Upper lobe of left lung (tissue), 6 donors: ENCODE data around the gene CEBPA. TPM values are rescaled to one million over a fixed set of nuclear protein-coding genes. Genes with fewer than 3 reads are reported as not detected.
A peak's percentile ranks its signal among the peaks of the same experiment; 100 is the strongest.

Experiments used
- ATAC-seq, 2 donors: fragments of 200-7000 bp; cut with Tn5 transposase; one replicate each; pipeline ENCODE4 v1.9.1; 2022; ENCODE audit warnings: mild to moderate bottlenecking in 2 of 2, moderate library complexity in 2 of 2; ENCODE audit not compliant: low FRiP score in 2 of 2
- DNase-seq, 2 donors: peaks; one replicate each; pipeline ENCODE4 v3.0.0-alpha.2; 2019 to 2020
- H3K27ac ChIP-seq, 4 donors: fragments of 200-600 bp; sonication (generic); one replicate each; pipeline ENCODE4 v1.5.1; 2016 to 2019
- H3K27me3 ChIP-seq, 4 donors: fragments of 200-600 bp; sonication (generic); one replicate each; pipeline ENCODE4 v1.5.1; 2017 to 2019
- H3K36me3 ChIP-seq, 4 donors: fragments of 200-600 bp; sonication (generic); one replicate each; pipeline ENCODE4 v1.5.1; 2016 to 2019
- H3K4me1 ChIP-seq, 4 donors: fragments of 200-600 bp; sonication (generic); one replicate each; pipeline ENCODE4 v1.5.1; 2018 to 2019
- H3K4me3 ChIP-seq, 4 donors: fragments of 200-600 bp; sonication (generic); one replicate each; pipeline ENCODE4 v1.5.1; 2017 to 2019; ENCODE audit warnings: mild to moderate bottlenecking in 2 of 4, moderate library complexity in 1 of 4
- H3K9me3 ChIP-seq, 4 donors: fragments of 200-600 bp; sonication (generic); one replicate each; pipeline ENCODE4 v1.5.1; 2018 to 2019
- EP300 ChIP-seq, 4 donors: sonication (generic); formaldehyde crosslinking; IDR thresholded peaks; one replicate each; pipeline ENCODE4 v1.5.1; 2017; ENCODE audit warnings: antibody characterized with exemption in 4 of 4, control low read depth in 2 of 4
- POLR2A ChIP-seq, 4 donors: fragments of 450-650 bp; IDR thresholded peaks; one replicate each; pipeline ENCODE4 v1.5.1; 2016 to 2017; ENCODE audit warnings: antibody characterized with exemption in 4 of 4, mild to moderate bottlenecking in 2 of 4
- POLR2AphosphoS5 ChIP-seq, 2 donors: sonication (generic); formaldehyde crosslinking; IDR thresholded peaks; one replicate each; pipeline ENCODE4 v1.5.1; 2017; ENCODE audit warnings: antibody characterized with exemption in 2 of 2
- WGBS, 2 donors: methylation state at CpG; one replicate each; pipeline ENCODE4 v1.1.5; 2017 to 2018; 5-methylcytosine and 5-hydroxymethylcytosine counted together
- total RNA-seq, 6 donors: library from RNA; depleted of rRNA in 4 of 6; stranded (reverse); fragments of >200 nt in 4 of 6; gene quantifications; one replicate each; pipeline versions ENCODE4 v1.1.0 to v1.2.1, GENCODE V29; 2016 to 2021
- TF ChIP-seq, protein P1 (sequence below), 6 experiments: fragments of 450-650 bp in 4 of 6; fragments of 200-600 bp in 2 of 6; sonication (generic) in 2 of 6; IDR thresholded peaks; one replicate each; pipeline ENCODE4 v1.5.1; 2016 to 2019; ENCODE audit warnings: antibody characterized with exemption in 6 of 6
- donor health status: DM: no; HTN: no; CAD: no; lungs with moderate emphysema.
- donor health status: DM: no; HTN: yes; CAD: no; lungs with severe emphysema.

CEBPA gene
- total RNA-seq, 6 donors from 2014 or later: 53.5 to 183 (median 109) TPM

- TF ChIP-seq, protein P1, sequence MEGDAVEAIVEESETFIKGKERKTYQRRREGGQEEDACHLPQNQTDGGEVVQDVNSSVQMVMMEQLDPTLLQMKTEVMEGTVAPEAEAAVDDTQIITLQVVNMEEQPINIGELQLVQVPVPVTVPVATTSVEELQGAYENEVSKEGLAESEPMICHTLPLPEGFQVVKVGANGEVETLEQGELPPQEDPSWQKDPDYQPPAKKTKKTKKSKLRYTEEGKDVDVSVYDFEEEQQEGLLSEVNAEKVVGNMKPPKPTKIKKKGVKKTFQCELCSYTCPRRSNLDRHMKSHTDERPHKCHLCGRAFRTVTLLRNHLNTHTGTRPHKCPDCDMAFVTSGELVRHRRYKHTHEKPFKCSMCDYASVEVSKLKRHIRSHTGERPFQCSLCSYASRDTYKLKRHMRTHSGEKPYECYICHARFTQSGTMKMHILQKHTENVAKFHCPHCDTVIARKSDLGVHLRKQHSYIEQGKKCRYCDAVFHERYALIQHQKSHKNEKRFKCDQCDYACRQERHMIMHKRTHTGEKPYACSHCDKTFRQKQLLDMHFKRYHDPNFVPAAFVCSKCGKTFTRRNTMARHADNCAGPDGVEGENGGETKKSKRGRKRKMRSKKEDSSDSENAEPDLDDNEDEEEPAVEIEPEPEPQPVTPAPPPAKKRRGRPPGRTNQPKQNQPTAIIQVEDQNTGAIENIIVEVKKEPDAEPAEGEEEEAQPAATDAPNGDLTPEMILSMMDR (IDR thresholded peaks at IDR 0.05): no peak
- no peak for TF ChIP-seq EP300 (IDR thresholded peaks at IDR 0.05)
- TF ChIP-seq POLR2AphosphoS5 (IDR thresholded peaks at IDR 0.05): no peak
- TF ChIP-seq POLR2A (IDR thresholded peaks at IDR 0.05): no peak
- peak in 1 of 2 donors; percentile 38 for ATAC-seq
- H3K4me3 ChIP-seq: no peak overlapping the region
- peaks cover 16 to 43% (median 39%) of the 10 kb centered on the region in 4 donors for H3K4me1 ChIP-seq
- no peaks in the 10 kb centered on the region for H3K9me3 ChIP-seq
- WGBS, 2 donors: 57 to 72% methylated on average over 6 to 16 of the region's 17 CpGs
- H3K27me3 ChIP-seq: no peaks in the 10 kb centered on the region
- peak overlapping the region in 3 of 4 donors; percentile 60 to 85 (median 74) for H3K27ac ChIP-seq
- DNase-seq: no peak
- no peaks in the 10 kb centered on the region for H3K36me3 ChIP-seq
Measured at GRCh38 chr19:33274663-33275558, 27.4 kb downstream of the CEBPA start.

GRCh38 chr19:33273881-33274662 is 28.3 kb downstream of the CEBPA start:
- ATAC-seq: peak; percentile 78 to 80
- H3K4me1 ChIP-seq: peaks cover 13 to 38% (median 34%) of the 10 kb centered on the region in 4 donors
- H3K27me3 ChIP-seq: no peaks in the 10 kb centered on the region
- DNase-seq: peak in 1 of 2 donors; percentile 85
- H3K4me3 ChIP-seq: no peak overlapping the region
- H3K27ac ChIP-seq: peak overlapping the region in 3 of 4 donors; percentile 60 to 85 (median 74)
- no peaks in the 10 kb centered on the region for H3K9me3 ChIP-seq
- TF ChIP-seq POLR2AphosphoS5 (IDR thresholded peaks at IDR 0.05) (peak in 1 of 2 donors; percentile 29), POLR2A (IDR thresholded peaks at IDR 0.05) (peak in 1 of 4 donors; percentile 6), EP300 (IDR thresholded peaks at IDR 0.05) (no peak)
- no peaks in the 10 kb centered on the region for H3K36me3 ChIP-seq
- WGBS, 2 donors: 20 to 37% methylated on average over 5 to 16 of the region's 16 CpGs

DNA sequence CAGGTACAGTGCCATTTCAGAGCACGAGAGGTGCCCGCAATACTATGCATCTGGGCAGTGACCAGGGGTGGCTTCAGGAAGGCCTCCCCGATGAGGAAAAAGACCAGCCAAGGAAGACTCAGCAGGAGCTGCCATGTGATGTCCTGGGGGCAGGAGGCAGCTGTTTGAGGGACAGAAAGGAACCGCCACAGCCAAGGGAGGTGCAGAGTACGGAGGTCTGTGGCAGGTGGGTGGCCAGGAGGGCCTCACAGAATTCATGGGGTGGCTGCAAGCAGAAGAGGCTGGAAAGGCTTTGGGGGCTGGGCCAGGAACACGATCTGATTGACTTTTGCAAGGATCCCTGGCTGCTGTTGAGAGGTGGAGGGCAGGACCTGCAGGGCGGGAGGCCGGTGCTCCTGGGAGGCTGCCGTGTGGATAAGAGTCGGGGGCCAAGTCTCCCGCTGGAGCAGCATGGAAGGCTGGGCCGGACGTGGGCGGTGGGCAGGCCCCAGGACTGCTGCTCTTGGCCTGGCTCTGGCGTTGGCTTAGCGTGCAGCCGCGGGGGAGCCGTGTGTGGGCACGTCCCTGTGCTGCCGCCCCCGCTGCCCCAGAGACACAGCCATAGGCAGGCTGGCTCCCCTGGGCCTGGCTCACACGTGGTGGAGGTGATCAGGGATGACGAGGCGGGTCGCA is 29.1 kb downstream of the CEBPA start:
- ATAC-seq (no peak), DNase-seq (peak in 1 of 2 donors; percentile 81)
- Histone ChIP-seq H3K27ac (peak overlapping the region in 3 of 4 donors; percentile 60 to 85 (median 74)), H3K36me3 (no peaks in the 10 kb centered on the region), H3K9me3 (no peaks in the 10 kb centered on the region), H3K4me1 (peaks cover 16 to 44% (median 34%) of the 10 kb centered on the region in 4 donors), H3K4me3 (no peak overlapping the region), H3K27me3 (no peaks in the 10 kb centered on the region)
- WGBS, 2 donors: 68 to 72% methylated on average over 12 to 23 of the region's 26 CpGs
- TF ChIP-seq, protein P1 (IDR thresholded peaks at IDR 0.05): no peak
- TF ChIP-seq POLR2A (IDR thresholded peaks at IDR 0.05) (no peak), EP300 (IDR thresholded peaks at IDR 0.05) (no peak), POLR2AphosphoS5 (IDR thresholded peaks at IDR 0.05) (no peak)

DNA sequence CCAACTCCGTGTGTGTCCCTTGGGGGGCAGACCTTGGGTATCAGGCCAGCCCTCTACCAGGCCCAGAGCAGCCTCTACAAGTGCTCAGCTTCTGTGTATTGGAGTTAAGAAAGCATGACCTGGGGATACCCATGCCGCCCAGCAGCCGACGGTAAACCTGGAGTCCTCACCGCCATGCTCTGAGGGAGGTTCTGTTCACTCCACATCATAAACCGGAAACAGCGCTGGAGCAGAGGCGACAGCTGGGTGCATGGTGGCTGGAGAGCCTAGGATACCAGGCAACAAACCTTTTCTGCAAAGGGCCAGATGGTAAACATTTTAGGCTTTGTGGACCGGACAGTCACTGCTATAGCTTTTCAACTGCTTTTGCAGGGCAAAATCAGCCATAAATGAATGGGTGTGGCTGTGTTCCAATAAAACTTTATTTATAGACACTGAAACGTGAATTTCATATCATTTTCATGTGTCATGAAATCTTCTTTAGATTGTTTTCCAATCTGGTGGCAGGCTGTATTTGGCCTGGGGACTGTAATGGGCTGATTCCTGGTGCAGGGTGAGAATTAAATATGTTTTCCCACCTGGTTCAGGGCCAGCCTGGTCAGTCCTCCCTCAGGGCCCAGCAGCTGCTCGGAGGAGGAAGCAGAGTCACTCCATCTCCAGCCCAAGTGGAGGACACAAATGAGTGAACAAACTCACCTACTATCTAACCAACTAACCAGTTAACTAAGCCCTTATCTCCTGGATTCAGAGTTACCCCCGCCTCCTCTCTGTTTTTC is 30.9 kb downstream of the CEBPA start:
- TF ChIP-seq POLR2A (IDR thresholded peaks at IDR 0.05) (no peak), POLR2AphosphoS5 (IDR thresholded peaks at IDR 0.05) (no peak), EP300 (IDR thresholded peaks at IDR 0.05) (no peak)
- TF ChIP-seq, protein P1 (IDR thresholded peaks at IDR 0.05): no peak
- H3K4me3 ChIP-seq: no peak overlapping the region
- H3K27ac ChIP-seq: no peak overlapping the region
- H3K27me3 ChIP-seq: no peaks in the 10 kb centered on the region
- no peaks in the 10 kb centered on the region for H3K9me3 ChIP-seq
- WGBS, 2 donors: 84 to 91% methylated on average over 9 to 12 of the region's 12 CpGs
- ATAC-seq (no peak), DNase-seq (no peak)
- no peaks in the 10 kb centered on the region for H3K36me3 ChIP-seq
- peaks cover 19 to 47% (median 36%) of the 10 kb centered on the region in 4 donors for H3K4me1 ChIP-seq
